Memory B cell (primary cell): ENCODE data around the gene NABP1.

Experiments
- ATAC-seq: fragments of 150-1000 bp; cut with Tn5 transposase; 2 replicates; pipeline ENCODE4 v1.10.0; 2021; ENCODE audit warnings: low read depth, mild to moderate bottlenecking, moderate library complexity
- DNase-seq, 2 donors: peaks; one replicate each; pipeline ENCODE4 v3.0.0; 2022; ENCODE audit warnings: low spot score in 2 of 2
- H3K27ac Mint-ChIP-seq: one replicate; pipeline ENCODE4 v1.8.0; 2022; ENCODE audit warnings: mild to moderate bottlenecking, moderate library complexity, mixed read lengths
- H3K27me3 Mint-ChIP-seq: one replicate; pipeline ENCODE4 v1.8.0; 2022; ENCODE audit warnings: mixed read lengths
- H3K36me3 Mint-ChIP-seq: one replicate; pipeline ENCODE4 v1.8.0; 2022; ENCODE audit warnings: mild to moderate bottlenecking, mixed read lengths
- H3K4me1 Mint-ChIP-seq: one replicate; pipeline ENCODE4 v1.8.0; 2022; ENCODE audit warnings: mixed read lengths
- H3K4me3 Mint-ChIP-seq: one replicate; pipeline ENCODE4 v1.8.0; 2022; ENCODE audit warnings: mild to moderate bottlenecking, moderate library complexity, mixed read lengths
- H3K9me3 Mint-ChIP-seq: one replicate; pipeline ENCODE4 v1.8.0; 2022; ENCODE audit warnings: mixed read lengths

The NABP1 gene, protein sequence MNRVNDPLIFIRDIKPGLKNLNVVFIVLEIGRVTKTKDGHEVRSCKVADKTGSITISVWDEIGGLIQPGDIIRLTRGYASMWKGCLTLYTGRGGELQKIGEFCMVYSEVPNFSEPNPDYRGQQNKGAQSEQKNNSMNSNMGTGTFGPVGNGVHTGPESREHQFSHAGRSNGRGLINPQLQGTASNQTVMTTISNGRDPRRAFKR

DNA sequence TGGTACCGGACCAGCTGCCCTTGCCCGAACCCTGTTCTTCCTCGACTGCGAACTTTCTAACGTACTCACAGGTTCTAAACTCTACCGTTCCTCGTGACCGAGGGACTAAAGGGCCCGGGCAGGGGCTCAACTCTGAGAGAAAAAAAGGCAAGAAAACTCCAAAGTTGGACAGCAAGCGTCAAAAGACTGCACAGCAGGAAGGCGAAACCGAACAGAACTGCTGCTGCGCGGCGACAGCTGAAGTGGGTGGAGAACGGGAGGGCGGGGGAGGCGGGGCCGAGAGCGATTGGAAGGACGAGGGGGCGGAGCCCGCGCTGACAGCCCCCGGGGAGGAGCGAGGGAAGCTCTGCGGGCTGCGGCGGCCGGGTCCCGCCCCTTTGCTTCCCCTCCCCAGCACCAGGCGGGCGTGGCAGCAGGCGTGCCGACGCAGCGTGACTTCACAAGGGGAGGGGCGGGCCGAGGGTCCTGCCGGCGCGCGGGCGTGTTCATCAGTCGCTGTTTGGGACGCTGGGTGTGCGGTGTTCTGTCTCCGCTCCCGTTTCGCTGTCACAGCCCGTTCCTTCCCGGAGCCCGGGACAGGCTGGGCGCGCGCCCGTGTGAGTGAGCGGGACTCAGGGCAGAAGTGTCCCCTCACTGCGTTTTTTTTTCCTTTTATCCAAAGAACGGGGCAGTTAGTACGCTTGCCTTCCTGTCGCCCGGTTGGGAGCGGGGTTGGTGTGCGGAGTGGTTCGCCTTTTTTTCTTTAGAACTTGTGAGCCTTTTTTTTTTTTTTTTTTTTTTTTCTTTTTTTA is at the start of gene NABP1:
TSS of gene NABP1 (plus strand) at position 491 of the 791 bp plus-strand sequence. CDS start 479 bp downstream, outside the sequence.
- H3K4me3 Mint-ChIP-seq, result peak within 1 kb of the TSS; percentile 99
- H3K27me3 Mint-ChIP-seq, result no peaks in the 10 kb centered on the region
- ATAC-seq (peak; percentile 82), DNase-seq (peak; percentile 98 to 99)
- peaks cover 8% of the 10 kb centered on the region for H3K36me3 Mint-ChIP-seq
- H3K27ac Mint-ChIP-seq, result peak within 1 kb of the TSS; percentile 98
- H3K4me1 Mint-ChIP-seq, result peaks cover 28% of the 10 kb centered on the region
- no peaks in the 10 kb centered on the region for H3K9me3 Mint-ChIP-seq

DNA sequence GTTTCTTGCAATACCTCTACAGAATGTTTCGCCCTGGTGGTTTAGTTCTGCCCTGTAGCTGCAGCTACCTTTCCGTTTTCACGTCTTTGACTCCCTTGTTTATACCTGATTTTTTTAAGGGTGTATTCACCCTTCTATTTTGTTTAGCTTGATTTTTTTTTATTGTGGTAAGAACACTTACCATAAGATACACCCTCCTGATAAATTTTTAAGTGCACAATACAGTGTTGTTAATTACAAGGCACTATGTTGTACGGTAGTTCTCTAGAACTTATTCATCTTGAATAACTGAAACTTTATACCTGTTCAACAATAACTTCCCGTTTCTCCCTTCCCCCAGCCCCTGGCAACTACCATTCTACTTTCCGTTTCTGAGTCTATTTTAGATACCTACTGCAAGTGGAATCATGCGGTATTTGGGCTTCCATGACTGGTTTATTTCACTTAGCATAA is 48.9 kb upstream of the NABP1 start:
- no peaks in the 10 kb centered on the region for H3K27me3 Mint-ChIP-seq
- H3K9me3 Mint-ChIP-seq, result no peaks in the 10 kb centered on the region
- peak; percentile 73 for ATAC-seq
- H3K36me3 Mint-ChIP-seq, result no peaks in the 10 kb centered on the region
- H3K4me1 Mint-ChIP-seq, result peaks cover 29% of the 10 kb centered on the region
- H3K4me3 Mint-ChIP-seq, result peak overlapping the region; percentile 89
- peak overlapping the region; percentile 63 for H3K27ac Mint-ChIP-seq
- DNase-seq, result peak in 1 of 2 donors; percentile 32

DNA sequence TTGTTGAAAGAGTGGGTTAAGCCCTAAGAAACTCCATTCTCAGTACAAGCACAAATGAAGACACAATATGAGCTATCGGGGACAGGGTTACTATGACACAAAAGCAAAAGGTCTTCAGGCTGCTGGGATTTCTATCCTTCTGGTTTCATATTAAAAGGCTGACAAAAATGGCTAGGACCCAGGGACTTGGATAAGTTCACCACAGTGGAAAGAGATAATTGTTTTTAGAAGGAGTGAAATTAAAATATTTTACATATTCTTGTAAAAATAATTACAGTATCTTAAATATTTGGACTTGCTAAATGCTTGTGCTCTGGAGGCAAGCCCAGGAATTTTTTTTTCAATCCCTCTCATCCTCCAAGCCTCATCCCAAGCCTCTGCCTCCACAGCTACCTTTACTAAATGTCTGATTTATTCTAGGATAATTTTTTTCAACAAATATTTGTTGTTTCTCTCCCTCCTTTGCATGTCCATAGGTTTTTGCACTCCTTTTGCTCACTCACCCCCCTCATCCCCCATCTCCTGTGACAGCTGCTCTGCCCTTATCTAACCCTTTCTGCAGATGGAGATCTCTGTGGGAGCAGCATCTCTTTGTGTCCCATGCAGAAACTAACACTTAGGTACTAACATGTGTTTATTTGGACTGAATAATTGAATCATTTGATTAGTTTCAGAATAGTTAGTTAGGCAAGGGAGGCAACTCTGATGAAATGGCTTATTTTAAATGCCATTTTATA is 47.8 kb upstream of the NABP1 start:
- DNase-seq, result no peak
- H3K27me3 Mint-ChIP-seq, result no peaks in the 10 kb centered on the region
- no peaks in the 10 kb centered on the region for H3K36me3 Mint-ChIP-seq
- no peak overlapping the region for H3K4me3 Mint-ChIP-seq
- H3K27ac Mint-ChIP-seq, result no peak overlapping the region
- H3K9me3 Mint-ChIP-seq, result no peaks in the 10 kb centered on the region
- H3K4me1 Mint-ChIP-seq, result peaks cover 21% of the 10 kb centered on the region
- no peak for ATAC-seq

DNA sequence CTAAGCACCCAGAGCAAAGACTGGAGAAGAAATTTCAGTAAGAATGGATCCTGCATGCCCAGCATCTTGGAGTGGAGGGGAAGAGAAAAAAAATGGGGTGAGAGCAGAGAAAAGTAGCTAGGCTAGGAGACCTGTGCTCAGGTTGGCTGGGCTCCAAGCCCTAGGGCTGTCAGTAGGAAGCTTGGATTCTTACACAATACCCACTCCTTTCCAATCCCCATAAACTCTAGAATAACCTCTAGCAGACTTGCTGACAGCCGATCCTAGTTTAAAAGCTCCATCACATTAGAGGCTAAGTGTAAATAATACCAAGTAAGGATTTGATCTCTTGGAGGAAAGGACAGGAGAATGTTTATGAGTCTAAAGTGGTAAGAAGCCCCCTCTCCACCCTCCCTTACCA is 46.2 kb upstream of the NABP1 start:
- Mint-ChIP-seq H3K9me3 (no peaks in the 10 kb centered on the region), H3K36me3 (no peaks in the 10 kb centered on the region), H3K4me3 (no peak overlapping the region), H3K4me1 (peaks cover 26% of the 10 kb centered on the region), H3K27me3 (no peaks in the 10 kb centered on the region), H3K27ac (no peak overlapping the region)
- ATAC-seq, result no peak
- no peak for DNase-seq

DNA sequence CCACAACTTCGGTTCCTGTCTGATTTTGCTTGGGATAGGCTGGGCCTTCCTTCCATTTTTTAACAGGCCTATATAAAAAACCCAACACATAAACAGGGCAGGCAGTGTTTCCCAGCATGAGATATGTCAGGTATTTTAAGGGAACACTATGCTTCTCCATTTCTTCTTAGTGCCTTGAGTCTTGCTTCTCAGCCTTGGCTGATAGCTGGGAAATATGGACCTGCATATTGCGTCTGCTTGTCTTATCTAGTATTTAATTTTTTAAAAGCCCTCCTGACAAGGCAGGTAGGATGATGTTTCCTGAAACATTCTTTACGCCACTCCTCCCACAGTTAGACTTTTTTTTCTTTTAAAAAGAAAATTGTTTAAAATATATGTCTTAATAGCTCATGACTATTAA is 45.5 kb upstream of the NABP1 start:
- no peak for ATAC-seq
- H3K4me1 Mint-ChIP-seq, result peaks cover 31% of the 10 kb centered on the region

DNA sequence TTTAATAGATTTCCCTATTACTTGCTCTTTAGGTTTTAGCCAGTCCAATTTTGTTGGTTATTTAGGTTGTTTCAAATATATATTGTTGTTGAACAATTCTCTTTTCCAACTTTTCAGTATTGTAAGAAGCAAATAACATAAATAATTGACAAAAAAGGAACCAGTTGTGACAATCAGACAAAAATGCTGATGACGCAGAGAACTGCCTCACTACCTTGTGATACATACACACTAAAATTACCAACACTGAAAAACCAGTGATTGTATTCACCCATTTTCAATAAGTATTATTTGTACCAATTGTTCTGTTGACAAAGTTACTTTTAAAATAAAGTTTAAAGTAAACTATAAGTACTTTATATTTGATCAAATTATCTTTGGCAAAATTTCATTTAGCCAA is 43.1 kb upstream of the NABP1 start:
- Mint-ChIP-seq H3K36me3 (no peaks in the 10 kb centered on the region), H3K4me1 (peaks cover 28% of the 10 kb centered on the region), H3K9me3 (no peaks in the 10 kb centered on the region), H3K4me3 (no peak overlapping the region), H3K27me3 (no peaks in the 10 kb centered on the region), H3K27ac (no peak overlapping the region)
- ATAC-seq (no peak), DNase-seq (no peak)

More for the DNA sequence above, 45.5 kb upstream of the NABP1 start:
- Mint-ChIP-seq H3K36me3 (no peaks in the 10 kb centered on the region), H3K9me3 (no peaks in the 10 kb centered on the region), H3K27ac (no peak overlapping the region), H3K27me3 (no peaks in the 10 kb centered on the region), H3K4me3 (no peak overlapping the region)
- no peak for DNase-seq

DNA sequence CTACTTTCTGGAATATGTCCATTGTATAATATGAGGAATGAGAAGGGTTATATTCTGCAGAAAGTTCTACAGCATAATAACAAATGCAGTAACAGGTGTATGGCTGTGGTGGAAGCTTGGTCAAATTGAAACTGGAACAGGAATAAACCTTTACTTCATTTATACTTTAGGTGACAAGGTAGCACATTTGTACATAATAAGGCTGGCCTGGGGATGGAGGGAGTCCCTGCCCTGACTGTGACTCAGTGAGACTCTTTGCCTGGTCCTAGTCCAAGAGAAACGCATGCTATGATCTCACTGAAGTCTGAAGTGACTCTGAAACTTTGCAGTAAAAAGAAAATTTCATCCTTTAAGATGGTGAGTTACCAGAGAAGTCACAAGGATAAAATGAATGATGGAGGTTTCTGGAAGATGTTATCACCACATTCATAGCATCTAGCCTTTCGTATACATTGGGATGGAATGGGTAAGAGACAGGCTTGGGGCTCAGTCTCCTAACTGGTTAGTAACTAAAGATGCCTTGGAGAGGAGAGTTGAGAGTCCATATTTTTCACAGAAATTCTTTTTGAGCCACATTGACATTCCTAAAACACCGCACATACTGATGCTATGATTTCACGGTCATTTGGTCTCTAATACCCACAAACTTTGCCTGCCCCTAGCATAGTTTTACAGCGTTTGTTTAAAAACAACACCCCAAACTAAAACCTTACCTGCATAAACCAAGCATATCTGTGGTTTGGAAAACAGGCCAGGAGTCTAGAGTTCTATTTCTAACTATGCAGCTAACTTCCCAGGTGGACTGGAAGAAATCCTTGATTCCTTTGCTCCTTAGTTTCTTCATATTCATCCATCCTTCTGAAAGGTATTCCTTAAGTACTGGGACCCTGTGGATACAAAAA is 42.4 kb upstream of the NABP1 start:
- no peaks in the 10 kb centered on the region for H3K36me3 Mint-ChIP-seq
- peak overlapping the region; percentile 9 for H3K27ac Mint-ChIP-seq
- H3K4me3 Mint-ChIP-seq, result no peak overlapping the region
- ATAC-seq, result peak; percentile 64
- no peaks in the 10 kb centered on the region for H3K9me3 Mint-ChIP-seq
- no peaks in the 10 kb centered on the region for H3K27me3 Mint-ChIP-seq
- no peak for DNase-seq
- H3K4me1 Mint-ChIP-seq, result peaks cover 26% of the 10 kb centered on the region

DNA sequence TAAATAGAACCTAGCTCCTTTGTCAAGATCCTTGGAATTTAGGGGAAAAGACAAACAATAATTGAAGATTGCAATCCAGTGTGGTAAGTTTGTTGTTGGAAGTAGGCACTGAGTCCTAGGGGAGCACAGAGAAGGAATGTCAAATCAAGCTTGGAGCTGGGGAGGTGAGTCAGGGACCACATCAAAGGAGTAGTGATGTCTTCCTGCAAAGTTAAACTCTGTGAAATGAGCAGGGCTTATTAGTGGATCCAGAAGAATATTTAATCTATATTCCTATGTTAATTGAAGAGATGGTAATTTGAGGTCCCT is 41.7 kb upstream of the NABP1 start:
- Mint-ChIP-seq H3K4me3 (no peak overlapping the region), H3K27me3 (no peaks in the 10 kb centered on the region)

DNA sequence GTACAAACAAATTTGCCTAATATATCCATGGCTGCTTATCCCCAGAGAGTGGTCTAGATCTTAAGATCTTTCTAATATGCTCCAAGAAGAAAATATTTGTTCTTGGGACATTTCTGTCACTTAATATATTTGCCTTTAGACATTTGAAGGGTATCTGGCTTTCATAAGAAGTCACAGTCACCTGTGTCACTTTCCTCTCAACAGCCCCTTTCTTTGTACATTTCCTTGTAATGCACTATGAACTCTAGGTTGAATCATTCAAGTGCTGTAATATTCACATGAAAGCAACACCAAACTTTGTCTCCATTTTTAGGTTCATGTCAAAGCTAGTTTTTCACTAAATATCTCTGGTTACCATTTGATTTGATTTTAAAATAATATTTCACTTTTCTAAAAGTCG is 41.4 kb upstream of the NABP1 start:
- DNase-seq (no peak), ATAC-seq (no peak)
- H3K4me1 Mint-ChIP-seq, result peaks cover 26% of the 10 kb centered on the region
- no peak overlapping the region for H3K4me3 Mint-ChIP-seq
- H3K27me3 Mint-ChIP-seq, result no peaks in the 10 kb centered on the region
- H3K27ac Mint-ChIP-seq, result no peak overlapping the region
- no peaks in the 10 kb centered on the region for H3K36me3 Mint-ChIP-seq
- H3K9me3 Mint-ChIP-seq, result no peaks in the 10 kb centered on the region

More for the DNA sequence above, 41.7 kb upstream of the NABP1 start:
- ATAC-seq (no peak), DNase-seq (no peak)
- no peaks in the 10 kb centered on the region for H3K36me3 Mint-ChIP-seq
- no peak overlapping the region for H3K27ac Mint-ChIP-seq
- peaks cover 26% of the 10 kb centered on the region for H3K4me1 Mint-ChIP-seq
- H3K9me3 Mint-ChIP-seq, result no peaks in the 10 kb centered on the region

DNA sequence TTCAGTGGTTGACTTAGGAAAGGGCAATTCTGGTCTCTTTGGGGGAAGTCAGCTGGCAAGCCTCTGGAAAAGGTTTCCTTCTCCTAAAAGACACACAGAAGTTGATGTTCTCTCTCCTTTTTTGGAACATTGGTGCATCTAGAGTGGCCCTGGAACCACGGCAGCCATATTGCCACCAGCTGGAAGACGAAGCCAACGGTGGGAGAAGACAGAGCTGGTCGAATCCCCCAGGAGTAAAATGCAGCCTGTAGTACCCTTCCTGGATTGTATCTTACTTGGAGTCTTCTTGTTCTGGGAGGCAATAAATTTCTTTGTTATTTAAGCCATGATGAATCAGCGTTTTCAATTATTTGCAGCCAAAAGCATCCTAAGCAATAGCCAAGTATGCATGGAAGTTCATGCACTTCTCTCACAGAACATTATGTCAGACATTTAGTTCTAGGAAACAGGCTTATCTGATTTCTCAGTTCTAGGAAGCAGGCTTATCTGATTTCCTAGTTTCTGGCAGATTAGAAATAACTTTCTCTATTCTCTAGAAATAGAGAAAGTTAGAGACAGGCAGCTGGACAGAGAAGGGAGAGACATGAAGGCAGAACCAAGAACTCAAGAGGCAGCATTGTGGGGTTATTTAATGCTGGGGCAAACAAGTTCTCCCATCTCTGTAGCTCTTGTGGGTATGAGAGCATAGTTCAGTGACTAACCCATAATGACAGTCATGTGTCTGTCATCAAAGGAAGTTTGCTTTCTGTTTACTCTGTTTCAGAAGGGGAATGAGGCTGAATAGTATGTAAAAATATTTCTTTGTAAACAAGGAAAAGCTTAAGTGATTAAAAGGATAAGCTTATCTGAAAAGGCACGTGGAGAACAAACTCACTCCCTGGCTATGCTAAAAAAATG is 40.5 kb upstream of the NABP1 start:
- peak overlapping the region; percentile 44 for H3K4me3 Mint-ChIP-seq
- DNase-seq (no peak), ATAC-seq (peak; percentile 80)
- H3K4me1 Mint-ChIP-seq, result peaks cover 26% of the 10 kb centered on the region
- peak overlapping the region; percentile 85 for H3K27ac Mint-ChIP-seq
- H3K36me3 Mint-ChIP-seq, result no peaks in the 10 kb centered on the region
- no peaks in the 10 kb centered on the region for H3K9me3 Mint-ChIP-seq
- no peaks in the 10 kb centered on the region for H3K27me3 Mint-ChIP-seq

DNA sequence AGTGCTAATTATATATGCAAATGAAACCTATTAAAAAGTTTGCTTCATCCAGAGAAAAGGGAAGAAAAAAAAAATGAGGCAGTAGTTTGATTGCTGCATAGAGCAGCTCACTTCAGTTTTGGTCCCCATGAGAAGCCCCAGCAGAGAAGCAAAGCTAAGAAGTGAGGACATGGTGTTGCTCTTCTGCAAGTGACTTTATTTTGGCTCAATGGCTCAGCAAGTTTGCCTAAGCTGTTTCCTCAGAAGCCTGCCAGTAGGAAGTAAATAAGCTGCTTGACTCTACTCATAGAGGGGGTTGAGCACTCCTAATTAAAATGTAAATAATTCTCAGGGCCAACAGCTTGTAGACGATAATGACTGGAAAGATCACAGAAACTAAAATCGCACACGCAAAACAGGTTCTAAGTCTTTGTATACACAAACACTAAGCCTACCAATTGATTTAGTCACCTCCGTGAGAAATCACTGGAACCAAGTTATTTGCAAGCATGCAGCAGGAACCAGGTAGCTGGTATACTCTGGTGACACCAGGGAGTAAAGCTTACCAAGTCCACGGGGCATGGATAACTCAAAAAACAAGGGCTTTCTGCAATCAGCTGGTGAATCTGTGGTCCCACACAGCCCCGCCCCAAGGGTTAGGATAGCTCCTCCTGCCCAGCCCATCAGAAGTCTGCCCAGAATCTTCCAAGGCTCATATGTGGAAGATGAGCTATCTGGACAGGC is 39.7 kb upstream of the NABP1 start:
- Mint-ChIP-seq H3K27me3 (no peaks in the 10 kb centered on the region), H3K27ac (peak overlapping the region; percentile 85), H3K4me3 (peak overlapping the region; percentile 44), H3K4me1 (peaks cover 26% of the 10 kb centered on the region), H3K9me3 (no peaks in the 10 kb centered on the region), H3K36me3 (no peaks in the 10 kb centered on the region)
- DNase-seq, result no peak
- peak; percentile 59 for ATAC-seq

DNA sequence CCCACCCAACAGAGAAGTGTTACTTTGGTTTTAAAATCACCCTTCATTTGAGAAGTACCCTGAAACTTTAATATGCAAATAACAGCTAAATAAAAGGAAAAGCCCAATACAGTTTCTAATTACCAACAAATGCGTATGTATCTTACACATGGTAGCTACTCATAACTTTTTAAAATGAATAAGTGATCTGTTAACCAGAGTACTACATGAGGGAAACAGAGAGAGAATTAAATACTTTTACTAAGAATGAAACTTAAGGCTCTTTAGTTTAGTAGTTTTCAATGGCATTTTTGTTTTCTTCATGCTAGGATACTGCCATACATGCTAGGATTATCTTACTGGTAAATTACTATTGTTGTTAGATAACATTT is 39.1 kb upstream of the NABP1 start:
- H3K36me3 Mint-ChIP-seq, result no peaks in the 10 kb centered on the region
- DNase-seq, result no peak
- no peaks in the 10 kb centered on the region for H3K27me3 Mint-ChIP-seq
- no peaks in the 10 kb centered on the region for H3K9me3 Mint-ChIP-seq
- ATAC-seq, result peak; percentile 9
- peaks cover 26% of the 10 kb centered on the region for H3K4me1 Mint-ChIP-seq
- H3K27ac Mint-ChIP-seq, result peak overlapping the region; percentile 85
- H3K4me3 Mint-ChIP-seq, result no peak overlapping the region
